Prostate gland (tissue), 2 donors: ENCODE results near the gene DCAF12. TPM values are rescaled to one million over a fixed set of nuclear protein-coding genes. Genes with fewer than 3 reads are reported as not detected.

ENCODE experiments used
- DNase-seq: peaks from one replicate; pipeline ENCODE4 v3.0.0-alpha.2; 2019; ENCODE audit warnings: low spot score
- H3K27ac ChIP-seq, 2 donors: fragments of 200-600 bp; sonication (generic); 2 replicates each; pipeline ENCODE4 v1.5.1; 2017 to 2019
- H3K27me3 ChIP-seq: fragments of 200-600 bp; sonication (generic); replicated peaks from 2 replicates; pipeline ENCODE4 v1.5.1; 2019; ENCODE audit not compliant: insufficient read depth
- H3K36me3 ChIP-seq, 2 donors: fragments of 200-600 bp; sonication (generic); 1 replicate in 1 of 2; 2 replicates in 1 of 2; pipeline versions ENCODE4 v1.5.1 to v1.8.1; 2017 to 2019
- H3K4me1 ChIP-seq: fragments of 200-600 bp; sonication (generic); replicated peaks from 2 replicates; pipeline ENCODE4 v1.5.1; 2019
- H3K4me3 ChIP-seq, 2 donors: fragments of 200-600 bp; sonication (generic); 2 replicates each; pipeline ENCODE4 v1.5.1; 2017 to 2019
- H3K9me3 ChIP-seq: fragments of 200-600 bp; sonication (generic); 2 replicates; pipeline ENCODE4 v1.5.1; 2017
- CTCF ChIP-seq, 4 experiments: fragments of 200-600 bp in 2 of 4; fragments of 450-650 bp in 2 of 4; sonication (generic) in 2 of 4; IDR thresholded peaks; 1 replicate in 3 of 4; 2 replicates in 1 of 4; pipeline ENCODE4 v1.5.1; 2016 to 2019; ENCODE audit warnings: antibody characterized with exemption in 4 of 4, mild to moderate bottlenecking in 2 of 4, moderate library complexity in 2 of 4
- POLR2A ChIP-seq: fragments of 450-650 bp; IDR thresholded peaks from one replicate; pipeline ENCODE4 v1.6.1; 2016; ENCODE audit warnings: antibody characterized with exemption, mild to moderate bottlenecking
- POLR2AphosphoS5 ChIP-seq: sonication (generic); formaldehyde crosslinking; IDR thresholded peaks from one replicate; pipeline ENCODE4 v1.6.1; 2017; ENCODE audit warnings: antibody characterized with exemption
- WGBS: methylation state at CpG from one replicate; pipeline ENCODE4 v1.1.5; 2018; 5-methylcytosine and 5-hydroxymethylcytosine counted together
- intact Hi-C: fragments of 100-400 bp; cut with DNase I; formaldehyde crosslinking; loops from one replicate; pipeline ENCODE4 v1.14.2; 2022
- total RNA-seq, 2 donors: library from RNA; depleted of rRNA; stranded (reverse); fragments of >200 nt; gene quantifications; one replicate each; pipeline ENCODE4 v1.1.0, GENCODE V29; 2016

DCAF12 gene
- total RNA-seq, 2 donors from 2014 or later = 30.6 to 100 TPM

- H3K27ac ChIP-seq = peak overlapping the region; percentile 86 to 90
- H3K4me3 ChIP-seq = peak overlapping the region; percentile 61 to 71
- TF ChIP-seq POLR2A (no peak), CTCF (IDR thresholded peaks at IDR 0.05) (no peak), POLR2AphosphoS5 (no peak)
- H3K27me3 ChIP-seq = no peaks in the 10 kb centered on the region
- H3K4me1 ChIP-seq = peaks cover 9% of the 10 kb centered on the region
- intact Hi-C loops = loop anchor here (5.0 kb wide), 2 partner anchors 50 to 125 kb away; partner anchors contain the start of gene UBAP1
- WGBS = 70% methylated on average over 17 of the region's 17 CpGs
- no peaks in the 10 kb centered on the region for H3K36me3 ChIP-seq
- DNase-seq = no peak
- H3K9me3 ChIP-seq = no peaks in the 10 kb centered on the region
Measured at GRCh38 chr9:34127035-34127948, 794 bp upstream of the DCAF12 start.

- no peak for TF ChIP-seq CTCF (IDR thresholded peaks at IDR 0.05)
- peak overlapping the region; percentile 61 to 71 for H3K4me3 ChIP-seq
- H3K4me1 ChIP-seq = peaks cover 9% of the 10 kb centered on the region
- no peak for DNase-seq
- no peaks in the 10 kb centered on the region for H3K9me3 ChIP-seq
- H3K27ac ChIP-seq = peak overlapping the region; percentile 86 to 90
- no peaks in the 10 kb centered on the region for H3K27me3 ChIP-seq
- no peaks in the 10 kb centered on the region for H3K36me3 ChIP-seq
- intact Hi-C loops = loop anchor here (5.0 kb wide), 2 partner anchors 52 to 127 kb away; partner anchors contain the start of gene UBAP1
- WGBS = 1% methylated on average over 18 of the region's 18 CpGs
Measured at GRCh38 chr9:34125681-34126206, 754 bp downstream of the DCAF12 start.

GRCh38 chr9:34124926-34125325 lies 1.6 kb downstream of the DCAF12 start:
- no peaks in the 10 kb centered on the region for H3K36me3 ChIP-seq
- TF ChIP-seq POLR2A = no peak
- TF ChIP-seq POLR2AphosphoS5 = no peak
- intact Hi-C loops = loop anchor here (5.0 kb wide), 2 partner anchors 52 to 127 kb away; partner anchors contain the start of gene UBAP1
- peaks cover 9% of the 10 kb centered on the region for H3K4me1 ChIP-seq
- H3K27me3 ChIP-seq = no peaks in the 10 kb centered on the region
- peak overlapping the region in 1 of 2 donors; percentile 71 for H3K4me3 ChIP-seq
- no peaks in the 10 kb centered on the region for H3K9me3 ChIP-seq
- WGBS = 30% methylated on average over 6 of the region's 6 CpGs
- H3K27ac ChIP-seq = peak overlapping the region in 1 of 2 donors; percentile 90
- no peak for DNase-seq

GRCh38 chr9:34124099-34124498 lies 2.4 kb downstream of the DCAF12 start:
- WGBS = 53% methylated on average over 4 of the region's 4 CpGs

More at GRCh38 chr9:34124099-34124498, 2.4 kb downstream of the DCAF12 start:
- H3K36me3 ChIP-seq = no peaks in the 10 kb centered on the region
- no peak for DNase-seq
- TF ChIP-seq POLR2AphosphoS5 (no peak), CTCF (IDR thresholded peaks at IDR 0.05) (no peak), POLR2A (no peak)
- H3K9me3 ChIP-seq = no peaks in the 10 kb centered on the region
- no peaks in the 10 kb centered on the region for H3K27me3 ChIP-seq
- no peak overlapping the region for H3K4me3 ChIP-seq
- intact Hi-C loops = no loop called here
- H3K27ac ChIP-seq = no peak overlapping the region
- H3K4me1 ChIP-seq = peaks cover 9% of the 10 kb centered on the region
